WTC11 (cell line): ENCODE data around the gene TRNP1.

Experiments used
- CTCF ChIP-seq: fragments of 200-600 bp; IDR thresholded peaks from 2 replicates; pipeline ENCODE4 v1.8.0; 2022; ENCODE audit warnings: antibody characterized with exemption
- FOXJ3 ChIP-seq: sonication (generic); formaldehyde crosslinking; IDR thresholded peaks from 2 replicates; pipeline ENCODE4 v1.9.0; 2021; ENCODE audit warnings: missing genetic modification reagents, mild to moderate bottlenecking, borderline replicate concordance
- NFE2L1 ChIP-seq: sonication (generic); formaldehyde crosslinking; IDR thresholded peaks from 2 replicates; pipeline ENCODE4 v1.8.1; 2023; ENCODE audit warnings: missing genetic modification reagents

DNA sequence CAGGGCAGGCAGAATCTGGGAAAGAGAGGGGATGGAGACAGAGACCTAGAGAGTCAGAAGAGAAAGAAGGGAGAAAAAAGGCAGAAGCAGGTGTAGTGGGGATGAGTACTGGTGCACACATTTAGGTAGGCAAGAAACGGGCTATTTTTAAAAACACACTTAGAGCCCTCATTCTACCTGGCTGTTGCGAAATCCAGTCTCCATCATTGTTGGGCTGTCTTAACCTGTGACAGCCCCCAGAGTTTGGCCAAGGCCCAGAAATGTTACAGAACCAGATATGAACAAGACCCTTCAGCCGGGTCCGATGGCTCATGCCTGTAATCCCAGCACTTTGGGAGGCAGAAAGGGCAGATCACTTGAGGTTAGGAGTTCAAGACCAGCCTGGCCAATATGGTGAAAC lies 20.7 kb upstream of the TRNP1 start:
- TF ChIP-seq NFE2L1 (CRISPR knock-in tag) (no peak), FOXJ3 (CRISPR knock-in tag) (no peak), CTCF (no peak)
